ENCODE measurements around the gene UNC5C. TPM values are rescaled to one million over a fixed set of nuclear protein-coding genes. Genes with fewer than 3 reads are reported as not detected.

Gene UNC5C
- total and polyA plus RNA-seq, 2 of the 8 experiments (the other 6 are each of a cell fraction or from before 2014, with no cell fraction given) = 0.30 to 1.3 TPM

- FAIRE-seq = no peak
- H3K27me3 ChIP-seq (replicated peaks in 1 of 4; ENCODE audit: control insufficient read depth in 3 of 4, extremely low read depth in 1 of 4, insufficient read depth in 3 of 4, low read length in 3 of 4) = no peaks in the 10 kb centered on the region
- H4K8ac ChIP-seq (ENCODE audit: extremely low read depth, insufficient read depth, low read length) = no peak overlapping the region
- no peak for TF ChIP-seq GTF2F1 (IDR thresholded peaks at IDR 0.05; ENCODE audit: borderline replicate concordance, low read depth, low read length)
- no peak for TF ChIP-seq BCL11A (IDR thresholded peaks at IDR 0.05; ENCODE audit: low read depth in 2 of 2, low read length in 2 of 2)
- TF ChIP-seq KDM1A (IDR thresholded peaks at IDR 0.05; ENCODE audit: borderline replicate concordance, low read length) = no peak
- no peak for TF ChIP-seq BRCA1 (IDR thresholded peaks at IDR 0.05; ENCODE audit: low read depth, low read length)
- TF ChIP-seq ATF2 (IDR thresholded peaks at IDR 0.05; ENCODE audit: low read length) = no peak
- TF ChIP-seq TCF12 (IDR thresholded peaks at IDR 0.05; ENCODE audit: low read depth, low read length) = no peak
- TF ChIP-seq SUZ12 (IDR thresholded peaks at IDR 0.05; ENCODE audit: low read length) = no peak
- TF ChIP-seq CTCF (IDR thresholded peaks at IDR 0.05; ENCODE audit: control extremely low read depth in 1 of 3, insufficient read depth in 1 of 3, low read depth in 1 of 3, low read length in 3 of 3) = no peak
These were observed 187.7 kb downstream of the UNC5C start for GRCh38 chr4:95360906-95361695.

More at GRCh38 chr4:95360906-95361695, 187.7 kb downstream of the UNC5C start:
- Histone ChIP-seq H2BK12ac (ENCODE audit: low read depth, low read length) (no peak overlapping the region), H4K20me1 (replicated peaks in 1 of 2; ENCODE audit: control insufficient read depth in 1 of 2, insufficient read depth in 2 of 2, low read length in 2 of 2) (no peaks in the 10 kb centered on the region), H3K9ac (replicated peaks in 1 of 4; ENCODE audit: extremely low read depth in 1 of 4, low read depth in 3 of 4, low read length in 3 of 4) (no peak overlapping the region), H2BK15ac (ENCODE audit: low read length) (no peak overlapping the region), H4K5ac (ENCODE audit: insufficient read length, low read depth, low read length) (no peak overlapping the region), H3K79me1 (ENCODE audit: low read depth, low read length) (no peaks in the 10 kb centered on the region), H2BK5ac (ENCODE audit: low read depth, low read length) (no peak overlapping the region), H3K23ac (ENCODE audit: insufficient read length) (no peak overlapping the region), H3K56ac (replicated peaks; ENCODE audit: insufficient read length, low read depth, low read length) (no peak overlapping the region), H3K79me2 (ENCODE audit: control insufficient read depth in 1 of 2, insufficient read depth in 2 of 2, low read length in 2 of 2) (no peaks in the 10 kb centered on the region), H4K91ac (replicated peaks; ENCODE audit: insufficient read length, low read length) (no peak overlapping the region), H3K4me2 (ENCODE audit: insufficient read depth in 1 of 2, low read depth in 2 of 2, low read length in 2 of 2) (no peak overlapping the region), H2AFZ (ENCODE audit: low read length) (no peak overlapping the region), H2BK120ac (replicated peaks; ENCODE audit: low read depth, low read length) (no peak overlapping the region), H3K23me2 (ENCODE audit: low read depth, low read length) (no peaks in the 10 kb centered on the region), H3K4me3 (ENCODE audit: extremely low read depth in 1 of 4, insufficient read depth in 2 of 4, low read depth in 3 of 4, low read length in 4 of 4) (no peak overlapping the region), H3K4me1 (replicated peaks in 1 of 4; ENCODE audit: control insufficient read depth in 3 of 4, insufficient read depth in 4 of 4, low read length in 3 of 4) (peaks cover 0 to 2% (median 0%) of the 10 kb centered on the region in 4 experiments; a peak in 1 of 7 replicates), H3K9me3 (ENCODE audit: insufficient read depth in 2 of 2, low read depth in 1 of 2, low read length in 1 of 2) (no peaks in the 10 kb centered on the region), H3K18ac (ENCODE audit: extremely low read depth, low read length) (no peak overlapping the region), H3K27ac (ENCODE audit: low read depth, low read length) (no peak overlapping the region), H3K4ac (replicated peaks; ENCODE audit: insufficient read length, low read depth, low read length) (no peak overlapping the region), H2AK5ac (ENCODE audit: low read depth, low read length) (no peak overlapping the region), H3K14ac (ENCODE audit: insufficient read length) (no peak overlapping the region), H3K36me3 (ENCODE audit: control insufficient read depth in 2 of 4, insufficient read depth in 4 of 4, low read length in 3 of 4) (no peaks in the 10 kb centered on the region), H2BK20ac (ENCODE audit: low read length) (no peak overlapping the region)
- no peak for DNase-seq (ENCODE audit: low read depth in 1 of 2, low spot score in 2 of 2)
- CTCF ChIA-PET (ENCODE audit: partially characterized antibody) = interaction anchor here (1.5 kb wide), 1 partner anchor 22 kb away, joined by 4 read pairs; no protein-coding TSS in a partner anchor
- POLR2A ChIA-PET (ENCODE audit: partially characterized antibody) = no interaction called here
- 86% methylated on average over 7 of the region's 7 CpGs; no CpG with 5 or more reads in 1 of the 2 experiments for WGBS, 2 experiments (ENCODE audit: extremely low coverage in 1 of 2, insufficient coverage in 1 of 2, insufficient read length in 1 of 2, insufficient replicate concordance in 2 of 2, low coverage in 1 of 2, low lambda C conversion rate in 2 of 2, missing lambda C conversion rate in 1 of 2)
